ENCODE measurements around the gene DENND1A. TPM values are rescaled to one million over a fixed set of nuclear protein-coding genes. Genes with fewer than 3 reads are reported as not detected.

DENND1A gene
- total and polyA plus RNA-seq, 8 donors, result 4.4 to 109 (median 21.4) TPM

GRCh38 chr9:123586275-123586674 lies 343.7 kb downstream of the DENND1A start:
- no peaks in the 10 kb centered on the region for H3K27me3 ChIP-seq
- TF ChIP-seq POLR2A (IDR thresholded peaks at IDR 0.05), result no peak
- TF ChIP-seq CTCF (IDR thresholded peaks at IDR 0.05), result no peak
- TF ChIP-seq EP300 (IDR thresholded peaks at IDR 0.05), result no peak
- TF ChIP-seq POLR2AphosphoS5 (IDR thresholded peaks at IDR 0.05), result no peak
- H3K4me1 ChIP-seq, result no peaks in the 10 kb centered on the region
- DNase-seq, result no peak
- WGBS, 5 donors, result 88 to 97% (median 91%) methylated on average over 4 to 5 of the region's 5 CpGs
- H3K4me3 ChIP-seq, result no peak overlapping the region
- peaks cover 0 to 26% (median 22%) of the 10 kb centered on the region in 4 donors for H3K36me3 ChIP-seq
- intact Hi-C loops (cut with DNase I; ENCODE audit: low total_unique reads), result no loop called here
- H3K27ac ChIP-seq, result no peak overlapping the region
- peaks cover 7 to 22% (median 13%) of the 10 kb centered on the region in 4 donors for H3K9me3 ChIP-seq

- Histone ChIP-seq H3K9me3 (peaks cover 7 to 22% (median 13%) of the 10 kb centered on the region in 4 donors), H3K27me3 (no peaks in the 10 kb centered on the region), H3K27ac (no peak overlapping the region), H3K36me3 (peaks cover 0 to 44% (median 38%) of the 10 kb centered on the region in 4 donors), H3K4me1 (no peaks in the 10 kb centered on the region), H3K4me3 (no peak overlapping the region)
- 92 to 98% (median 96%) methylated on average over 9 to 10 of the region's 10 CpGs for WGBS, 5 donors
- no peak for DNase-seq
- TF ChIP-seq EP300 (IDR thresholded peaks at IDR 0.05) (no peak), CTCF (IDR thresholded peaks at IDR 0.05) (no peak), POLR2AphosphoS5 (IDR thresholded peaks at IDR 0.05) (no peak), POLR2A (IDR thresholded peaks at IDR 0.05) (no peak)
- intact Hi-C loops (cut with DNase I; ENCODE audit: low total_unique reads), result no loop called here
Observed at GRCh38 chr9:123584202-123585176, 345.4 kb downstream of the DENND1A start.

- no peak overlapping the region for H3K27ac ChIP-seq
- H3K4me1 ChIP-seq, result no peaks in the 10 kb centered on the region
- 92 to 98% (median 93%) methylated on average over 2 of the region's 2 CpGs for WGBS, 5 donors
- TF ChIP-seq CTCF (IDR thresholded peaks at IDR 0.05) (no peak), POLR2AphosphoS5 (IDR thresholded peaks at IDR 0.05) (no peak), POLR2A (IDR thresholded peaks at IDR 0.05) (no peak), EP300 (IDR thresholded peaks at IDR 0.05) (no peak)
- peaks cover 0 to 47% (median 41%) of the 10 kb centered on the region in 4 donors for H3K36me3 ChIP-seq
- H3K9me3 ChIP-seq, result peaks cover 7 to 19% (median 13%) of the 10 kb centered on the region in 4 donors
- no peak overlapping the region for H3K4me3 ChIP-seq
- no peak for DNase-seq
- intact Hi-C loops (cut with DNase I; ENCODE audit: low total_unique reads), result no loop called here
- no peaks in the 10 kb centered on the region for H3K27me3 ChIP-seq
Observed at GRCh38 chr9:123583646-123584045, 346.3 kb downstream of the DENND1A start.

GRCh38 chr9:123571240-123571639 lies 358.7 kb downstream of the DENND1A start:
- no peaks in the 10 kb centered on the region for H3K27me3 ChIP-seq
- no peak overlapping the region for H3K4me3 ChIP-seq
- no peak overlapping the region for H3K27ac ChIP-seq
- no peak for DNase-seq
- peaks cover 0 to 18% (median 8%) of the 10 kb centered on the region in 4 donors for H3K4me1 ChIP-seq
- WGBS, 5 donors, result 42 to 71% (median 62%) methylated on average over 2 of the region's 2 CpGs
- H3K36me3 ChIP-seq, result no peaks in the 10 kb centered on the region
- peaks cover 0 to 2% (median under 1%) of the 10 kb centered on the region in 4 donors for H3K9me3 ChIP-seq
- intact Hi-C loops (cut with DNase I; ENCODE audit: low total_unique reads), result no loop called here
- TF ChIP-seq EP300 (IDR thresholded peaks at IDR 0.05) (no peak), CTCF (IDR thresholded peaks at IDR 0.05) (no peak), POLR2AphosphoS5 (IDR thresholded peaks at IDR 0.05) (no peak), POLR2A (IDR thresholded peaks at IDR 0.05) (no peak)
